K562 (cell line): Measurements from ENCODE around the gene PCDHGA12. TPM values are rescaled to one million over a fixed set of nuclear protein-coding genes. Genes with fewer than 3 reads are reported as not detected.

ENCODE experiments used
- ATAC-seq: fragments of 200-7000 bp; cut with Tn5 transposase; 3 replicates; pipeline ENCODE4 v1.9.1; 2020; ENCODE audit warnings: moderate library complexity
- BruUV-seq: library from RNA; stranded (reverse); fragments of 400-500 nt; replicated peaks from 2 replicates; lab custom pipeline; 2021; lab: Mats Ljungman, UMichigan
- CTCF ChIA-PET: fragments of 300-600 bp; formaldehyde crosslinking; extraction: SDS; loops from one replicate; lab custom pipeline; 2021; ENCODE audit warnings: low intra/inter-chr PET ratio; lab: Yijun Ruan, JAX
- POLR2A ChIA-PET: fragments of 300-600, 350-650 bp; sonication (Branson Sonifier 250); formaldehyde crosslinking; extraction: SDS; loops from one replicate; lab custom pipeline; 2021; ENCODE audit warnings: antibody characterized with exemption, inconsistent platforms; lab: Yijun Ruan, JAX
- DNase-seq, 4 experiments: peaks; one replicate each; pipeline versions ENCODE4 v3.0.0 to v3.0.0-alpha.2; 2011 to 2018; ENCODE audit warnings: low spot score in 3 of 4, mixed read lengths in 3 of 4; ENCODE audit errors: extremely low read depth in 1 of 4
- FAIRE-seq: peaks from 2 replicates; lab custom pipeline; 2011; peaks lifted over from hg19 to GRCh38; lab: Jason Lieb, UNC
- H2AFZ ChIP-seq: 2 replicates; pipeline ENCODE4 v1.6.0; 2011; ENCODE audit warnings: low read depth, low read length, control low read depth, inconsistent platforms
- H3K27ac ChIP-seq: fragments of 200-600 bp; 3 replicates; pipeline ENCODE4 v1.8.0; 2011; ENCODE audit warnings: low read depth, mild to moderate bottlenecking, control low read depth, inconsistent platforms, low read length, moderate library complexity, mixed read lengths; ENCODE audit errors: extremely low read depth
- H3K27me3 ChIP-seq, 2 experiments: fragments of 300-600 bp in 1 of 2; 2 replicates in 1 of 2; 3 replicates in 1 of 2; pipeline versions ENCODE4 v1.6.0 to v1.8.0; 2011; ENCODE audit warnings: inconsistent platforms in 2 of 2, low read length in 2 of 2, mild to moderate bottlenecking in 1 of 2, mixed read lengths in 1 of 2, moderate library complexity in 1 of 2; ENCODE audit not compliant: control insufficient read depth in 2 of 2, insufficient read depth in 2 of 2
- H3K36me3 ChIP-seq: fragments of 300-600 bp; 3 replicates; pipeline ENCODE4 v1.8.0; 2011; ENCODE audit warnings: mild to moderate bottlenecking, low read length, inconsistent platforms; ENCODE audit not compliant: control insufficient read depth, insufficient read depth
- H3K4me1 ChIP-seq, 2 experiments: fragments of 200-600 bp in 1 of 2; replicated peaks in 1 of 2; 2 replicates in 1 of 2; 3 replicates in 1 of 2; pipeline versions ENCODE4 v1.5.1 to v1.8.0; 2011; ENCODE audit warnings: inconsistent platforms in 2 of 2, low read length in 2 of 2, mild to moderate bottlenecking in 1 of 2, mixed read lengths in 1 of 2, moderate library complexity in 1 of 2; ENCODE audit not compliant: control insufficient read depth in 2 of 2, insufficient read depth in 2 of 2
- H3K4me2 ChIP-seq: 2 replicates; pipeline ENCODE4 v1.6.1; 2011; ENCODE audit warnings: low read length, control low read depth, inconsistent platforms, mixed read lengths; ENCODE audit not compliant: insufficient read depth
- H3K4me3 ChIP-seq: fragments of 200-600 bp; sonication (generic), shearing (Covaris generic); 2 replicates; pipeline ENCODE4 v1.5.1; 2016; ENCODE audit warnings: control low read depth, inconsistent platforms
- H3K79me2 ChIP-seq: fragments of 200-600 bp; 3 replicates; pipeline ENCODE4 v1.8.0; 2011; ENCODE audit warnings: low read length, inconsistent platforms; ENCODE audit not compliant: control insufficient read depth, insufficient read depth
- H3K9ac ChIP-seq, 2 experiments: 2 replicates each; pipeline versions ENCODE4 v1.6.0 to v1.6.1; 2011; ENCODE audit warnings: low read depth in 2 of 2, low read length in 2 of 2, control low read depth in 1 of 2, inconsistent platforms in 1 of 2, mild to moderate bottlenecking in 1 of 2, mixed read lengths in 1 of 2; ENCODE audit not compliant: insufficient read depth in 1 of 2
- H3K9me1 ChIP-seq: one replicate; pipeline ENCODE4 v1.6.0; 2011; ENCODE audit warnings: inconsistent platforms, mild to moderate bottlenecking, low read length, moderate library complexity; ENCODE audit not compliant: control insufficient read depth, insufficient read depth
- H3K9me3 ChIP-seq: replicated peaks from 2 replicates; pipeline ENCODE4 v1.5.1; 2011; ENCODE audit warnings: low read depth, low read length, inconsistent platforms; ENCODE audit not compliant: control insufficient read depth, insufficient read depth
- H4K20me1 ChIP-seq: replicated peaks from 2 replicates; pipeline ENCODE4 v1.6.1; 2011; ENCODE audit warnings: low read length, inconsistent platforms, mixed read lengths; ENCODE audit not compliant: control insufficient read depth, insufficient read depth
- BACH1 ChIP-seq: fragments of 200-800 bp; sonication (Bioruptor generic); IDR thresholded peaks from 2 replicates; pipeline ENCODE4 v1.6.1; 2016; ENCODE audit warnings: missing genetic modification characterization, missing compliant biosample characterization
- CREM ChIP-seq: IDR thresholded peaks from 2 replicates; pipeline ENCODE4 v1.6.1; 2014; ENCODE audit warnings: antibody characterized with exemption, low read depth
- ELF2 ChIP-seq: fragments of 250-450 bp; sonication (Bioruptor Pico); IDR thresholded peaks from 2 replicates; pipeline ENCODE4 v1.5.0; 2021; ENCODE audit warnings: mild to moderate bottlenecking
- KAT8 ChIP-seq: fragments of 450-650 bp; IDR thresholded peaks from 2 replicates; pipeline ENCODE4 v1.6.1; 2016; ENCODE audit warnings: low read depth, mild to moderate bottlenecking
- MIER1 ChIP-seq: fragments of 450-650 bp; IDR thresholded peaks from 2 replicates; pipeline ENCODE4 v1.6.1; 2016; ENCODE audit warnings: antibody characterized with exemption, mild to moderate bottlenecking, low read depth
- NR1H2 ChIP-seq: sonication (generic); formaldehyde crosslinking; IDR thresholded peaks from 2 replicates; pipeline ENCODE4 v1.4.0; 2020; ENCODE audit warnings: mild to moderate bottlenecking, missing genetic modification reagents
- NUFIP1 ChIP-seq: fragments of 450-650 bp; IDR thresholded peaks from 2 replicates; pipeline ENCODE4 v1.6.1; 2018; ENCODE audit not compliant: partially characterized antibody
- PPARD ChIP-seq: fragments of 250-450 bp; sonication (Bioruptor Pico); IDR thresholded peaks from 2 replicates; pipeline ENCODE4 v1.8.0; 2022; ENCODE audit warnings: inconsistent platforms, mild to moderate bottlenecking, moderate library complexity
- RHOXF2B ChIP-seq: fragments of 250-450 bp; sonication (Bioruptor Pico); conservative IDR thresholded peaks from 2 replicates; pipeline ENCODE4 v1.5.1; 2021
- TEAD1 ChIP-seq, 2 experiments: fragments of 450-650 bp in 1 of 2; sonication (generic) in 1 of 2; formaldehyde crosslinking; IDR thresholded peaks; 2 replicates each; pipeline versions ENCODE4 v1.4.0 to v1.8.0; 2020 to 2022; ENCODE audit warnings: mild to moderate bottlenecking in 2 of 2, missing genetic modification reagents in 1 of 2
- XRCC4 ChIP-seq: IDR thresholded peaks from one replicate; pipeline ENCODE4 v1.6.1; 2011; ENCODE audit not compliant: insufficient read depth, insufficient read length; ENCODE audit errors: extremely low read depth
- ZNF146 ChIP-seq: IDR thresholded peaks from one replicate; pipeline ENCODE4 v1.6.1; 2018; ENCODE audit warnings: missing compliant biosample characterization; ENCODE audit not compliant: unreplicated experiment
- ZNF830 ChIP-seq: fragments of 250-450 bp; sonication (Bioruptor Pico); IDR thresholded peaks from 2 replicates; pipeline ENCODE4 v1.5.0; 2021; ENCODE audit warnings: mild to moderate bottlenecking
- WGBS: fragments of 100-300 bp; shearing (Covaris generic); methylation state at CpG from one replicate; pipeline ENCODE4 v1.1.6; 2016; ENCODE audit warnings: low coverage, mixed read lengths; ENCODE audit not compliant: insufficient coverage; ENCODE audit errors: missing lambda C conversion rate; 5-methylcytosine and 5-hydroxymethylcytosine counted together
- in situ Hi-C: fragments of 300-500 bp; cut with MboI; formaldehyde crosslinking; loops from 4 replicates; pipeline ENCODE4 v1.15.0; 2018; ENCODE audit warnings: inconsistent platforms, mixed read lengths
- intact Hi-C: fragments of 100-400 bp; cut with micrococcal nuclease; formaldehyde crosslinking; loops from 2 replicates; pipeline ENCODE4 v1.14.2; 2022
- polyA plus RNA-seq, 8 experiments: library from polyadenylated mRNA; depleted of rRNA in 4 of 8; stranded (reverse) in 5 of 8; unstranded in 3 of 8; fragments of >200 nt; fragmentation: Nextera tagmentation in 2 of 8; fragmentation: Illumina TruSeq in 1 of 8; extraction: Ambion mirVana in 2 of 8; extraction: Trizol in 1 of 8; gene quantifications; 2 replicates each; pipeline versions ENCODE4 v1.2.1 to v1.2.3, GENCODE V29; 2011 to 2014; ENCODE audit warnings: inconsistent platforms in 1 of 8, missing spikeins in 1 of 8
- total RNA-seq, 7 experiments: library from RNA; depleted of rRNA in 6 of 7; stranded (reverse); fragments of >200 nt in 6 of 7; fragmentation: Illumina TruSeq in 2 of 7; extraction: Trizol in 2 of 7; gene quantifications; 2 replicates each; pipeline versions ENCODE4 v1.2.1 to v1.2.3, GENCODE V29; 2011 to 2021; ENCODE audit warnings: low replicate concordance in 1 of 7

PCDHGA12 gene
- total and polyA plus RNA-seq, 9 of the 15 experiments (the other 6 are each of a cell fraction or from before 2014, with no cell fraction given): 0.03 TPM; not detected in 8

GRCh38 chr5:141411575-141411974, 18.7 kb upstream of the PCDHGA12 start:
- in situ Hi-C loops: no loop called here
- Histone ChIP-seq H3K79me2 (no peaks in the 10 kb centered on the region), H3K4me2 (no peak overlapping the region), H3K9me3 (no peaks in the 10 kb centered on the region; the same call in 1 of the 2 replicates), H3K27ac (no peak overlapping the region), H3K27me3 (peaks cover 7 to 33% of the 10 kb centered on the region in 2 experiments; a peak in 4 of 5 replicates), H4K20me1 (no peaks in the 10 kb centered on the region), H3K36me3 (no peaks in the 10 kb centered on the region), H3K4me1 (peaks cover 0 to 25% of the 10 kb centered on the region in 2 experiments; a peak in 2 of 5 replicates), H3K4me3 (no peak overlapping the region), H2AFZ (no peak overlapping the region), H3K9ac (no peak overlapping the region), H3K9me1 (no peaks in the 10 kb centered on the region)
- FAIRE-seq (no peak), DNase-seq (no peak), ATAC-seq (no peak)
- 0% methylated on average over 3 of the region's 3 CpGs for WGBS
- ChIA-PET POLR2A (no interaction called here), CTCF (interaction anchor here (1.4 kb wide), 1 partner anchor 113 kb away, joined by 3 read pairs; no protein-coding TSS in a partner anchor)
- BruUV-seq: no TSS peak
- intact Hi-C loops: loop anchor here (5.0 kb wide), 1 partner anchor 111 kb away; no protein-coding TSS in a partner anchor
- no peak for TF ChIP-seq NUFIP1
- no peak for TF ChIP-seq NR1H2 (CRISPR knock-in tag)
- TF ChIP-seq BACH1: no peak
- TF ChIP-seq ELF2 (CRISPR knock-in tag): no peak
- TF ChIP-seq PPARD: no peak
- no peak for TF ChIP-seq TEAD1 (CRISPR knock-in tag; IDR thresholded peaks at IDR 0.05)
- TF ChIP-seq RHOXF2B (CRISPR knock-in tag): no peak
- TF ChIP-seq MIER1: no peak
- no peak for TF ChIP-seq ZNF830
- TF ChIP-seq CREM: no peak
- no peak for TF ChIP-seq XRCC4
- no peak for TF ChIP-seq KAT8
- TF ChIP-seq ZNF146 (CRISPR knock-in tag): no peak
